HEK293 (cell line): ENCODE results near the gene ECM1.

Source experiments
- CTCF ChIA-PET: fragments of 350-600 bp; formaldehyde crosslinking; extraction: SDS; loops from one replicate; lab custom pipeline; 2021; ENCODE audit warnings: antibody characterized with exemption; lab: Yijun Ruan, JAX
- POLR2A ChIA-PET: fragments of 300-600 bp; formaldehyde crosslinking; extraction: SDS; loops from one replicate; lab custom pipeline; 2020; ENCODE audit warnings: antibody characterized with exemption, inconsistent platforms; lab: Yijun Ruan, JAX
- H3K27ac ChIP-seq: fragments of 200-500 bp; sonication (Bioruptor generic); 2 replicates; pipeline ENCODE4 v1.5.1; 2014; ENCODE audit warnings: low read depth, low read length, control low read depth, inconsistent platforms; ENCODE audit errors: extremely low read depth
- H3K36me3 ChIP-seq, 2 experiments: fragments of 200-500 bp in 1 of 2; sonication (Bioruptor generic) in 1 of 2; 1 replicate in 1 of 2; 2 replicates in 1 of 2; pipeline ENCODE4 v1.5.1; 2014 to 2017; ENCODE audit warnings: inconsistent platforms in 2 of 2, low read length in 2 of 2; ENCODE audit not compliant: control insufficient read depth in 2 of 2, insufficient read depth in 1 of 2
- H3K4me1 ChIP-seq: fragments of 200-500 bp; sonication (Bioruptor generic); 2 replicates; pipeline ENCODE4 v1.5.1; 2014; ENCODE audit warnings: mild to moderate bottlenecking, low read length, inconsistent platforms; ENCODE audit not compliant: control insufficient read depth, insufficient read depth
- H3K4me3 ChIP-seq: 2 replicates; pipeline ENCODE4 v1.5.1; 2011; ENCODE audit warnings: low read depth, mild to moderate bottlenecking, control low read depth, low read length, moderate library complexity
- H3K9me3 ChIP-seq: fragments of 200-500 bp; sonication (Bioruptor generic); 2 replicates; pipeline ENCODE4 v1.5.1; 2014; ENCODE audit warnings: low read depth, low read length, inconsistent platforms; ENCODE audit not compliant: control insufficient read depth, insufficient read depth
- EGR2 ChIP-seq: fragments of 450-650 bp; formaldehyde crosslinking; IDR thresholded peaks from 2 replicates; pipeline ENCODE4 v1.5.1; 2016; ENCODE audit warnings: low read depth, missing biosample characterization, missing genetic modification characterization
- GLI4 ChIP-seq: fragments of 450-650 bp; formaldehyde crosslinking; IDR thresholded peaks from 2 replicates; pipeline ENCODE4 v1.5.1; 2016; ENCODE audit warnings: missing biosample characterization, missing genetic modification characterization
- KLF16 ChIP-seq: fragments of 450-650 bp; formaldehyde crosslinking; IDR thresholded peaks from 2 replicates; pipeline ENCODE4 v1.5.1; 2017; ENCODE audit warnings: missing biosample characterization, missing genetic modification characterization
- MEIS1 ChIP-seq: sonication (generic); formaldehyde crosslinking; IDR thresholded peaks from 2 replicates; pipeline ENCODE4 v1.8.1; 2022; ENCODE audit warnings: missing genetic modification reagents, mild to moderate bottlenecking, borderline replicate concordance
- MZF1 ChIP-seq: fragments of 450-650 bp; formaldehyde crosslinking; IDR thresholded peaks from 2 replicates; pipeline ENCODE4 v1.5.1; 2017; ENCODE audit warnings: missing biosample characterization, missing genetic modification characterization, borderline replicate concordance
- WT1 ChIP-seq: fragments of 450-650 bp; formaldehyde crosslinking; IDR thresholded peaks from 2 replicates; pipeline ENCODE4 v1.5.1; 2016; ENCODE audit warnings: missing biosample characterization, missing genetic modification characterization
- ZBTB17 ChIP-seq: fragments of 450-650 bp; formaldehyde crosslinking; IDR thresholded peaks from 2 replicates; pipeline ENCODE4 v1.5.1; 2016; ENCODE audit warnings: missing biosample characterization, missing genetic modification characterization
- ZBTB21 ChIP-seq: fragments of 450-650 bp; formaldehyde crosslinking; IDR thresholded peaks from 2 replicates; pipeline ENCODE4 v1.5.1; 2017; ENCODE audit warnings: missing biosample characterization, missing genetic modification characterization
- ZNF133 ChIP-seq: fragments of 450-650 bp; formaldehyde crosslinking; IDR thresholded peaks from 2 replicates; pipeline ENCODE4 v1.5.1; 2016; ENCODE audit warnings: missing biosample characterization, missing genetic modification characterization
- ZNF157 ChIP-seq: fragments of 450-650 bp; formaldehyde crosslinking; IDR thresholded peaks from 2 replicates; pipeline ENCODE4 v1.5.1; 2016; ENCODE audit warnings: missing biosample characterization, missing genetic modification characterization
- ZNF24 ChIP-seq: fragments of 450-650 bp; formaldehyde crosslinking; IDR thresholded peaks from 2 replicates; pipeline ENCODE4 v1.5.1; 2016; ENCODE audit warnings: missing biosample characterization, missing genetic modification characterization
- ZNF274 ChIP-seq, 2 experiments: fragments of 200-500 bp in 1 of 2; fragments of 450-650 bp in 1 of 2; sonication (Bioruptor generic) in 1 of 2; formaldehyde crosslinking in 1 of 2; IDR thresholded peaks; 2 replicates each; pipeline versions ENCODE4 v1.5.1 to v1.6.1; 2014 to 2016; ENCODE audit warnings: borderline replicate concordance in 1 of 2, inconsistent platforms in 1 of 2, low read length in 1 of 2, missing biosample characterization in 1 of 2, missing genetic modification characterization in 1 of 2
- ZNF302 ChIP-seq: fragments of 450-650 bp; formaldehyde crosslinking; IDR thresholded peaks from 2 replicates; pipeline ENCODE4 v1.5.1; 2016; ENCODE audit warnings: missing biosample characterization, missing genetic modification characterization, low read depth
- ZNF324 ChIP-seq: fragments of 450-650 bp; formaldehyde crosslinking; IDR thresholded peaks from 2 replicates; pipeline ENCODE4 v1.5.1; 2016; ENCODE audit warnings: missing biosample characterization, missing genetic modification characterization
- ZNF433 ChIP-seq: fragments of 450-650 bp; formaldehyde crosslinking; IDR thresholded peaks from 2 replicates; pipeline ENCODE4 v1.5.1; 2016; ENCODE audit warnings: missing biosample characterization, missing genetic modification characterization, low read depth
- ZNF585B ChIP-seq: fragments of 450-650 bp; formaldehyde crosslinking; IDR thresholded peaks from 2 replicates; pipeline ENCODE4 v1.5.1; 2016; ENCODE audit warnings: missing biosample characterization, missing genetic modification characterization
- ZNF624 ChIP-seq: fragments of 450-650 bp; formaldehyde crosslinking; IDR thresholded peaks from 2 replicates; pipeline ENCODE4 v1.5.1; 2017; ENCODE audit warnings: missing biosample characterization, missing genetic modification characterization
- ZNF645 ChIP-seq: fragments of 450-650 bp; formaldehyde crosslinking; IDR thresholded peaks from 2 replicates; pipeline ENCODE4; 2016; ENCODE audit warnings: missing biosample characterization, missing genetic modification characterization
- ZNF654 ChIP-seq: fragments of 450-650 bp; formaldehyde crosslinking; IDR thresholded peaks from 2 replicates; pipeline ENCODE4 v1.5.1; 2016; ENCODE audit warnings: low read depth, missing biosample characterization, missing genetic modification characterization
- ZNF704 ChIP-seq: fragments of 450-650 bp; formaldehyde crosslinking; IDR thresholded peaks from 2 replicates; pipeline ENCODE4 v1.5.1; 2016; ENCODE audit warnings: missing biosample characterization, missing genetic modification characterization
- TF ChIP-seq, protein P1 (sequence below): fragments of 450-650 bp; formaldehyde crosslinking; IDR thresholded peaks from 2 replicates; pipeline ENCODE4 v1.5.1; 2016; ENCODE audit warnings: missing biosample characterization, missing genetic modification characterization
- TF ChIP-seq, protein P2 (sequence below): fragments of 450-650 bp; formaldehyde crosslinking; IDR thresholded peaks from 2 replicates; pipeline ENCODE4 v1.5.1; 2016; ENCODE audit warnings: missing biosample characterization, missing genetic modification characterization
- TF ChIP-seq, protein P3 (sequence below): sonication (generic); formaldehyde crosslinking; IDR thresholded peaks from 2 replicates; pipeline ENCODE4 v1.8.1; 2022; ENCODE audit warnings: mild to moderate bottlenecking, moderate library complexity, missing genetic modification reagents
- TF ChIP-seq, protein P4 (sequence below): fragments of 450-650 bp; formaldehyde crosslinking; conservative IDR thresholded peaks from 2 replicates; pipeline ENCODE4 v1.5.1; 2016; ENCODE audit warnings: low read depth, missing biosample characterization, missing genetic modification characterization

Gene ECM1

GRCh38 chr1:150515328-150516049 is 7.6 kb downstream of the ECM1 start, which contains the start of gene FALEC:
TSS of gene FALEC (plus strand) at chr1:150515752.
- H3K36me3 ChIP-seq: peaks cover 0 to 17% of the 10 kb centered on the region in 2 experiments; a peak in 2 of 3 replicates
- peak within 1 kb of the TSS; percentile 44; the same call in 1 of the 2 replicates for H3K27ac ChIP-seq
- no peaks in the 10 kb centered on the region for H3K9me3 ChIP-seq
- peak within 1 kb of the TSS; percentile 56 for H3K4me3 ChIP-seq
- POLR2A ChIA-PET: interaction anchor here (0.6 to 2.0 kb wide), 18 partner anchors 12 to 361 kb away, joined by 3 to 9 read pairs (median 4); partner anchors contain the start of genes ADAMTSL4, ARNT, ENSA and MCL1
- H3K4me1 ChIP-seq: no peaks in the 10 kb centered on the region
- CTCF ChIA-PET: interaction anchor here (0.5 to 6.6 kb wide), 12 partner anchors 10 to 297 kb away, joined by 3 to 50 read pairs (median 4); partner anchors contain the start of gene MCL1
- TF ChIP-seq ZNF624 (tag by site-specific recombination) (no peak), ZNF24 (tag by site-specific recombination) (peak; percentile 17; the same call in 1 of the 2 replicates), WT1 (tag by site-specific recombination) (peak; percentile 44; the same call in 1 of the 2 replicates), ZNF645 (0 out of 2 replicates have a peak, but pooled peaks have one; percentile 49), ZBTB17 (peak; percentile 71), MEIS1 (CRISPR knock-in tag) (no peak), ZNF274 (IDR thresholded peaks at IDR 0.05; ENCODE audit: low read length) (no peak), ZNF274 (tag by site-specific recombination; IDR thresholded peaks at IDR 0.05; ENCODE audit: borderline replicate concordance) (no peak), ZBTB21 (tag by site-specific recombination) (no peak; the same call in 1 of the 2 replicates), ZNF324 (no peak), EGR2 (tag by site-specific recombination) (peak; percentile 96), GLI4 (tag by site-specific recombination) (0 out of 2 replicates have a peak, but pooled peaks have one; percentile 58), ZNF585B (no peak), ZNF302 (tag by site-specific recombination) (no peak), ZNF704 (tag by site-specific recombination) (no peak), ZNF157 (tag by site-specific recombination) (no peak), ZNF654 (tag by site-specific recombination) (no peak), MZF1 (tag by site-specific recombination) (0 out of 2 replicates have a peak, but pooled peaks have one; percentile 15), ZNF433 (no peak), KLF16 (peak; percentile 79), ZNF133 (tag by site-specific recombination) (no peak)
- TF ChIP-seq, protein P1, sequence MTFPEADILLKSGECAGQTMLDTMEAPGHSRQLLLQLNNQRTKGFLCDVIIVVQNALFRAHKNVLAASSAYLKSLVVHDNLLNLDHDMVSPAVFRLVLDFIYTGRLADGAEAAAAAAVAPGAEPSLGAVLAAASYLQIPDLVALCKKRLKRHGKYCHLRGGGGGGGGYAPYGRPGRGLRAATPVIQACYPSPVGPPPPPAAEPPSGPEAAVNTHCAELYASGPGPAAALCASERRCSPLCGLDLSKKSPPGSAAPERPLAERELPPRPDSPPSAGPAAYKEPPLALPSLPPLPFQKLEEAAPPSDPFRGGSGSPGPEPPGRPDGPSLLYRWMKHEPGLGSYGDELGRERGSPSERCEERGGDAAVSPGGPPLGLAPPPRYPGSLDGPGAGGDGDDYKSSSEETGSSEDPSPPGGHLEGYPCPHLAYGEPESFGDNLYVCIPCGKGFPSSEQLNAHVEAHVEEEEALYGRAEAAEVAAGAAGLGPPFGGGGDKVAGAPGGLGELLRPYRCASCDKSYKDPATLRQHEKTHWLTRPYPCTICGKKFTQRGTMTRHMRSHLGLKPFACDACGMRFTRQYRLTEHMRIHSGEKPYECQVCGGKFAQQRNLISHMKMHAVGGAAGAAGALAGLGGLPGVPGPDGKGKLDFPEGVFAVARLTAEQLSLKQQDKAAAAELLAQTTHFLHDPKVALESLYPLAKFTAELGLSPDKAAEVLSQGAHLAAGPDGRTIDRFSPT (tag by site-specific recombination): peak; percentile 87; the same call in 1 of the 2 replicates
- TF ChIP-seq, protein P2, sequence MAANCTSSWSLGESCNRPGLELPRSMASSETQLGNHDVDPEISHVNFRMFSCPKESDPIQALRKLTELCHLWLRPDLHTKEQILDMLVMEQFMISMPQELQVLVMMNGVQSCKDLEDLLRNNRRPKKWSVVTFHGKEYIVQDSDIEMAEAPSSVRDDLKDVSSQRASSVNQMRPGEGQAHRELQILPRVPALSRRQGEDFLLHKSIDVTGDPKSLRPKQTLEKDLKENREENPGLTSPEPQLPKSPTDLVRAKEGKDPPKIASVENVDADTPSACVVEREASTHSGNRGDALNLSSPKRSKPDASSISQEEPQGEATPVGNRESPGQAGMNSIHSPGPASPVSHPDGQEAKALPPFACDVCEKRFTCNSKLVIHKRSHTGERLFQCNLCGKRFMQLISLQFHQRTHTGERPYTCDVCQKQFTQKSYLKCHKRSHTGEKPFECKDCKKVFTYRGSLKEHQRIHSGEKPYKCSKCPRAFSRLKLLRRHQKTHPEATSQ (tag by site-specific recombination): peak; percentile 36; the same call in 1 of the 2 replicates
- TF ChIP-seq, protein P3, sequence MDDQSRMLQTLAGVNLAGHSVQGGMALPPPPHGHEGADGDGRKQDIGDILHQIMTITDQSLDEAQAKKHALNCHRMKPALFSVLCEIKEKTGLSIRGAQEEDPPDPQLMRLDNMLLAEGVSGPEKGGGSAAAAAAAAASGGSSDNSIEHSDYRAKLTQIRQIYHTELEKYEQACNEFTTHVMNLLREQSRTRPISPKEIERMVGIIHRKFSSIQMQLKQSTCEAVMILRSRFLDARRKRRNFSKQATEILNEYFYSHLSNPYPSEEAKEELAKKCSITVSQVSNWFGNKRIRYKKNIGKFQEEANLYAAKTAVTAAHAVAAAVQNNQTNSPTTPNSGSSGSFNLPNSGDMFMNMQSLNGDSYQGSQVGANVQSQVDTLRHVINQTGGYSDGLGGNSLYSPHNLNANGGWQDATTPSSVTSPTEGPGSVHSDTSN: peak; percentile 73; the same call in 1 of the 2 replicates
- TF ChIP-seq, protein P4, sequence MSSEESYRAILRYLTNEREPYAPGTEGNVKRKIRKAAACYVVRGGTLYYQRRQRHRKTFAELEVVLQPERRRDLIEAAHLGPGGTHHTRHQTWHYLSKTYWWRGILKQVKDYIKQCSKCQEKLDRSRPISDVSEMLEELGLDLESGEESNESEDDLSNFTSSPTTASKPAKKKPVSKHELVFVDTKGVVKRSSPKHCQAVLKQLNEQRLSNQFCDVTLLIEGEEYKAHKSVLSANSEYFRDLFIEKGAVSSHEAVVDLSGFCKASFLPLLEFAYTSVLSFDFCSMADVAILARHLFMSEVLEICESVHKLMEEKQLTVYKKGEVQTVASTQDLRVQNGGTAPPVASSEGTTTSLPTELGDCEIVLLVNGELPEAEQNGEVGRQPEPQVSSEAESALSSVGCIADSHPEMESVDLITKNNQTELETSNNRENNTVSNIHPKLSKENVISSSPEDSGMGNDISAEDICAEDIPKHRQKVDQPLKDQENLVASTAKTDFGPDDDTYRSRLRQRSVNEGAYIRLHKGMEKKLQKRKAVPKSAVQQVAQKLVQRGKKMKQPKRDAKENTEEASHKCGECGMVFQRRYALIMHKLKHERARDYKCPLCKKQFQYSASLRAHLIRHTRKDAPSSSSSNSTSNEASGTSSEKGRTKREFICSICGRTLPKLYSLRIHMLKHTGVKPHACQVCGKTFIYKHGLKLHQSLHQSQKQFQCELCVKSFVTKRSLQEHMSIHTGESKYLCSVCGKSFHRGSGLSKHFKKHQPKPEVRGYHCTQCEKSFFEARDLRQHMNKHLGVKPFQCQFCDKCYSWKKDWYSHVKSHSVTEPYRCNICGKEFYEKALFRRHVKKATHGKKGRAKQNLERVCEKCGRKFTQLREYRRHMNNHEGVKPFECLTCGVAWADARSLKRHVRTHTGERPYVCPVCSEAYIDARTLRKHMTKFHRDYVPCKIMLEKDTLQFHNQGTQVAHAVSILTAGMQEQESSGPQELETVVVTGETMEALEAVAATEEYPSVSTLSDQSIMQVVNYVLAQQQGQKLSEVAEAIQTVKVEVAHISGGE: no peak
